CD4-positive, alpha-beta T cell (primary cell): Measurements from ENCODE around the gene MYH11. TPM values are rescaled to one million over a fixed set of nuclear protein-coding genes. Genes with fewer than 3 reads are reported as not detected.

ENCODE experiments used
- ATAC-seq: fragments of 200-7000 bp; cut with Tn5 transposase; one replicate; pipeline ENCODE4 v1.10.0; 2022; ENCODE audit warnings: mild to moderate bottlenecking; ENCODE audit not compliant: poor library complexity
- CTCF ChIA-PET: fragments of 350-600 bp; sonication (Branson Sonifier 250); formaldehyde crosslinking; loops from one replicate; lab custom pipeline; 2021; ENCODE audit warnings: antibody characterized with exemption, inconsistent platforms; lab: Charles Lee
- POLR2A ChIA-PET: fragments of 350-600 bp; sonication (Branson Sonifier 250); formaldehyde crosslinking; loops from one replicate; lab custom pipeline; 2021; ENCODE audit warnings: antibody characterized with exemption, inconsistent platforms; lab: Charles Lee
- DNase-seq, 14 experiments: peaks; one replicate each; pipeline ENCODE4 v3.0.0-alpha.2; 2013 to 2020; ENCODE audit warnings: mixed read lengths in 2 of 14
- H3K27ac ChIP-seq, 2 donors: one replicate each; pipeline versions ENCODE4 v1.5.1 to v1.7.0; 2013; ENCODE audit warnings: low read length in 2 of 2, low read depth in 1 of 2, mild to moderate bottlenecking in 1 of 2
- H3K27me3 ChIP-seq, 2 experiments: 1 replicate in 1 of 2; 2 replicates in 1 of 2; pipeline versions ENCODE4 v1.6.1 to v1.7.0; 2013; ENCODE audit warnings: low read length in 2 of 2, control low read depth in 1 of 2, mild to moderate bottlenecking in 1 of 2, moderate library complexity in 1 of 2; ENCODE audit not compliant: insufficient read depth in 2 of 2, control insufficient read depth in 1 of 2
- H3K36me3 ChIP-seq: one replicate; pipeline ENCODE4 v1.6.1; 2013; ENCODE audit warnings: low read length, control low read depth; ENCODE audit not compliant: insufficient read depth
- H3K4me1 ChIP-seq: one replicate; pipeline ENCODE4 v1.6.1; 2013; ENCODE audit warnings: low read length, control low read depth; ENCODE audit not compliant: insufficient read depth
- H3K4me3 ChIP-seq: one replicate; pipeline ENCODE4 v1.5.1; 2013; ENCODE audit warnings: mild to moderate bottlenecking, low read length, moderate library complexity
- H3K9me3 ChIP-seq, 2 experiments: 1 replicate in 1 of 2; 2 replicates in 1 of 2; pipeline versions ENCODE4 v1.6.1 to v1.7.0; 2013; ENCODE audit warnings: low read length in 2 of 2, mild to moderate bottlenecking in 2 of 2, control low read depth in 1 of 2, moderate library complexity in 1 of 2; ENCODE audit not compliant: control insufficient read depth in 1 of 2, insufficient read depth in 1 of 2
- H3K27ac Mint-ChIP-seq: one replicate; pipeline ENCODE4 v1.8.0; 2020; ENCODE audit warnings: mixed read lengths
- H3K27me3 Mint-ChIP-seq: one replicate; pipeline ENCODE4 v1.8.0; 2021; ENCODE audit warnings: mixed read lengths
- H3K36me3 Mint-ChIP-seq: one replicate; pipeline ENCODE4 v1.8.0; 2021; ENCODE audit warnings: low read depth, mixed read lengths
- H3K4me1 Mint-ChIP-seq: one replicate; pipeline ENCODE4 v1.8.0; 2021; ENCODE audit warnings: low read depth, mixed read lengths
- H3K4me3 Mint-ChIP-seq: one replicate; pipeline ENCODE4 v1.8.0; 2020; ENCODE audit warnings: mild to moderate bottlenecking, mixed read lengths
- H3K9me3 Mint-ChIP-seq: one replicate; pipeline ENCODE4 v1.8.0; 2020; ENCODE audit warnings: mixed read lengths
- intact Hi-C, 2 experiments: fragments of 100-400 bp; cut with DNase I in 1 of 2; cut with micrococcal nuclease in 1 of 2; formaldehyde crosslinking; loops; one replicate each; pipeline versions ENCODE4 v1.15.1 to v1.9.0; 2023 to 2025; cut with DNase I, micrococcal nuclease
- total RNA-seq, 174 experiments: library from RNA in 2 of 174; stranded (reverse) in 2 of 174; gene quantifications; one replicate each; pipeline ENCODE4 v1.2.3 and lab custom pipeline; 2021 to 2026
- TF ChIP-seq, protein P1 (sequence below): fragments of 200-600 bp; IDR thresholded peaks from one replicate; pipeline ENCODE4 v1.8.0; 2022; ENCODE audit warnings: antibody characterized with exemption, mild to moderate bottlenecking

The MYH11 gene
- total RNA-seq, 2 experiments from 2014 or later = not detected

DNA sequence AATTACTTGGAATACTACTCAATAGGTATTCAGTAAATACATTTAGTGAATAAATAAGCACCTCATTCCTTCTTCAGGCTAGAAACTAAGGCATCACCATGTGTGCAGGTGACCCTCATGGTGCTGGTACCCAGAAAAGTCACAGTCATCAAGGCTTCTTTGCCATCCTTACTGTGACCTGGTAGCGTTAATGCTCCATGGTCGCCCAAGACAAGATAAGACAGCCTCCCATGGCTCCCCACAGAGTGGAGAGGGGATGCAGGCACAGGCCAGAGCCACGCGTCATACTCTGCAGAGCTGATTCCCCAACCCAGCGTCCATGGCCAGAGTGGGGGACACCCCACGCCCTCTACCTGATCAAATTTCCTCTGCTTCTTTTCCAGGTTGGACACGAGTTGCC, 133.0 kb downstream of the MYH11 start:
- H3K36me3 ChIP-seq = peaks cover 43% of the 10 kb centered on the region
- CTCF ChIA-PET = no interaction called here
- intact Hi-C loops = no loop called here

DNA sequence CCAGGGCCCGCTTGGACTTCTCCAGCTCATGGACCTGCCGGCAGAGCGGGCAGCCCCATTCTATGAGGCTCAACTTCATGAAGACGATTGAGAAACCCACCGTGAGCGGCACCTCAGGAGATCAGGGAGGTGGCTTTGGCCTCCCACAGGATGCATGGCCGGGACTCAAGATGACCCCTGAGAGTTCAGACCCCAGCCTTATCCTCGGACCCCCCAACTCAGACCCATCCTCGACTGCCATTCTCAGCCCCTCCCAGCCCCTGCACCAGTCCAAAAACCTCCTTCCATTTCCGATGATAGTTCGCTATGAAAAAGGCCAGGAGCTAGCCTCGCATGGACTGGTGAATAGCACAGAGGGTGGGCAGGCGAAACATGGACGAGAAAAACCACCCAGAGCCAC, 135.8 kb downstream of the MYH11 start:
- no peak for ATAC-seq
- H3K27ac ChIP-seq = no peak overlapping the region
- Mint-ChIP-seq H3K4me1 (no peaks in the 10 kb centered on the region), H3K27ac (no peak overlapping the region), H3K36me3 (peaks cover 79% of the 10 kb centered on the region), H3K27me3 (no peaks in the 10 kb centered on the region), H3K9me3 (no peaks in the 10 kb centered on the region), H3K4me3 (no peak overlapping the region)
- POLR2A ChIA-PET = no interaction called here
- DNase-seq = no peak
- TF ChIP-seq, protein P1, sequence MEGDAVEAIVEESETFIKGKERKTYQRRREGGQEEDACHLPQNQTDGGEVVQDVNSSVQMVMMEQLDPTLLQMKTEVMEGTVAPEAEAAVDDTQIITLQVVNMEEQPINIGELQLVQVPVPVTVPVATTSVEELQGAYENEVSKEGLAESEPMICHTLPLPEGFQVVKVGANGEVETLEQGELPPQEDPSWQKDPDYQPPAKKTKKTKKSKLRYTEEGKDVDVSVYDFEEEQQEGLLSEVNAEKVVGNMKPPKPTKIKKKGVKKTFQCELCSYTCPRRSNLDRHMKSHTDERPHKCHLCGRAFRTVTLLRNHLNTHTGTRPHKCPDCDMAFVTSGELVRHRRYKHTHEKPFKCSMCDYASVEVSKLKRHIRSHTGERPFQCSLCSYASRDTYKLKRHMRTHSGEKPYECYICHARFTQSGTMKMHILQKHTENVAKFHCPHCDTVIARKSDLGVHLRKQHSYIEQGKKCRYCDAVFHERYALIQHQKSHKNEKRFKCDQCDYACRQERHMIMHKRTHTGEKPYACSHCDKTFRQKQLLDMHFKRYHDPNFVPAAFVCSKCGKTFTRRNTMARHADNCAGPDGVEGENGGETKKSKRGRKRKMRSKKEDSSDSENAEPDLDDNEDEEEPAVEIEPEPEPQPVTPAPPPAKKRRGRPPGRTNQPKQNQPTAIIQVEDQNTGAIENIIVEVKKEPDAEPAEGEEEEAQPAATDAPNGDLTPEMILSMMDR = no peak
- no peaks in the 10 kb centered on the region for H3K9me3 ChIP-seq
- H3K4me1 ChIP-seq = no peaks in the 10 kb centered on the region
- CTCF ChIA-PET = no interaction called here
- H3K4me3 ChIP-seq = no peak overlapping the region
- peaks cover 62% of the 10 kb centered on the region for H3K36me3 ChIP-seq
- H3K27me3 ChIP-seq = no peaks in the 10 kb centered on the region
- intact Hi-C loops = no loop called here

More for the DNA sequence above, 133.0 kb downstream of the MYH11 start:
- Histone ChIP-seq H3K4me3 (no peak overlapping the region), H3K9me3 (no peaks in the 10 kb centered on the region), H3K27ac (no peak overlapping the region), H3K27me3 (no peaks in the 10 kb centered on the region), H3K4me1 (no peaks in the 10 kb centered on the region)
- H3K27me3 Mint-ChIP-seq = no peaks in the 10 kb centered on the region
- TF ChIP-seq, protein P1 = no peak
- ATAC-seq = no peak
- H3K4me1 Mint-ChIP-seq = no peaks in the 10 kb centered on the region
- DNase-seq = no peak
- POLR2A ChIA-PET = no interaction called here
- peaks cover 75% of the 10 kb centered on the region for H3K36me3 Mint-ChIP-seq
- no peak overlapping the region for H3K27ac Mint-ChIP-seq
- H3K4me3 Mint-ChIP-seq = no peak overlapping the region
- no peaks in the 10 kb centered on the region for H3K9me3 Mint-ChIP-seq

DNA sequence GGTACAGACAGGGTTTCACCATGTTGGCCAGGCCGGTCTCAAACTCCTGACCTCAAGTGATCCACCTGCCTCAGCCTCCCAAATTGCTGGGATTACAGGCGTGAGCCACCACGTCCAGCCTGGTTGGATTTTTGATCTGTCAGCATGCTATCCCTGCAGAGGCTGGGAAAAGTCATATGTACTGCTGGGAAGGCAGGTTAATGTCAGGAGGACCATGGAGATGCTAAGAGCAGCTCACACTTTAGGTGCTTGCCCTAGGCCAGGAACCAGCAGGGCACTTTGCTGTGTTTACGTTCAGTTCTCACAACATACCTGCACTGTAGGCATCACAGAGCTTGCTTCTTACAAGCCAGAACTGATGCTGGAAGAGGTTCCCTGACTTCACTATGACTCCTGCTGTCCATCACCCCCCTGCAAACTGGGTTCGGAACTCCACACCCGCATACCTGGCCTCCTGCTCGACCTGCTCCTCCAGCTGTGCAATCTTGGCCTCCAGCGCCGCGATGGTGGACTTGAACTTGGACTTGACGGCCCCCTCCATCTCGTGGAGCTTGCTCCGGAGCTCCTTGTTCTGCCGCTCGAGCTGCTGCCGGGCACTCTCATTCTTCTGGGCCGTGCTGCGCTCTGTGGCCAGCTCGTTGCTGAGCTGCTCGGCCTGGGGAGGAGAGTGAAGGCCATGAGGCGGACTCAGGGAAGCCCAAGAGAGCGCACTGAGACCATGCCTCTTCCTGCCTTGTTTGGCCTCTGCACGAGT, 140.0 kb downstream of the MYH11 start:
- CTCF ChIA-PET = no interaction called here
- H3K4me1 Mint-ChIP-seq = peaks cover 4% of the 10 kb centered on the region
- TF ChIP-seq, protein P1 = no peak

More for the DNA sequence above, 140.0 kb downstream of the MYH11 start:
- Histone ChIP-seq H3K36me3 (peaks cover 47% of the 10 kb centered on the region), H3K4me3 (no peak overlapping the region), H3K27me3 (no peaks in the 10 kb centered on the region), H3K27ac (no peak overlapping the region), H3K4me1 (no peaks in the 10 kb centered on the region), H3K9me3 (no peaks in the 10 kb centered on the region)
- Mint-ChIP-seq H3K4me3 (no peak overlapping the region), H3K36me3 (peaks cover 71% of the 10 kb centered on the region), H3K27ac (no peak overlapping the region), H3K9me3 (no peaks in the 10 kb centered on the region), H3K27me3 (no peaks in the 10 kb centered on the region)
- no peak for DNase-seq
- no peak for ATAC-seq
- POLR2A ChIA-PET = no interaction called here
- intact Hi-C loops = no loop called here
